ENCODE data around the gene KAT2B. TPM values are rescaled to one million over a fixed set of nuclear protein-coding genes. Genes with fewer than 3 reads are reported as not detected.

The KAT2B gene
- total and polyA plus RNA-seq, 2 of the 13 experiments (the other 11 are each of a cell fraction or from before 2014, with no cell fraction given): 0.97 to 1.7 TPM

DNA sequence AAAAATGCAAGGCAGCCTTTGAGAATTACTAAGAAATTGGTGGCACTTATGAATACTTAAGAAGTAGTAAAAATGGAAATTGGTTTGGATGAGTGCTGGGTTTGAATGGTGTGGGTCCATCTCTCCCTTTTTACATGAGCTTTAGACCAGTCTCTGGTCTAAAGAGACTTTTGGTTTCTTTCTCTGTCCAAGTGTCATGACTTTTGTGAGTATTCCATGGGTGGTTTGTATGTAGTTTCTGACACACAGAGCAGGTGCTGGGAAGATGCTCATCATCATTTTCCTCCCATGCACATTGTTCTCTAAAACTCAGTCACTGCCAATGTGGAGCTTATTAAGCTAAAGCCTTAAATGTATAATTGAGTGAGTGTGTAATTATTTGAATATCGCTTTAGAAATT, 63.5 kb downstream of the KAT2B start:
- no TSS peak for BruUV-seq (replicated peaks)
- ATAC-seq: no peak
- no peaks in the 10 kb centered on the region for H3K27me3 ChIP-seq (ENCODE audit: control insufficient read depth in 1 of 2, insufficient read depth in 2 of 2, low read length in 2 of 2)
- H4K20me1 ChIP-seq (ENCODE audit: insufficient read depth, low read length): no peaks in the 10 kb centered on the region
- 68% methylated on average over 1 of the region's 1 CpG for WGBS (ENCODE audit: low lambda C conversion rate)
- no peak overlapping the region for H3K4me3 ChIP-seq (replicated peaks in 1 of 3; ENCODE audit: insufficient read depth in 1 of 3, low read depth in 2 of 3, low read length in 3 of 3)
- TF ChIP-seq ZNF589 (CRISPR knock-in tag; conservative IDR thresholded peaks at IDR 0.05): no peak
- no peak for TF ChIP-seq FOSL1 (CRISPR knock-in tag; IDR thresholded peaks at IDR 0.05; ENCODE audit: borderline replicate concordance)
- TF ChIP-seq ZNF782 (CRISPR knock-in tag; IDR thresholded peaks at IDR 0.05; ENCODE audit: borderline replicate concordance): no peak
- no peak for TF ChIP-seq SPEN (CRISPR knock-in tag; IDR thresholded peaks at IDR 0.05; ENCODE audit: low read depth)
- no peak for TF ChIP-seq RAD51 (IDR thresholded peaks at IDR 0.05; ENCODE audit: borderline replicate concordance)
- H3K9ac ChIP-seq (ENCODE audit: insufficient read depth, low read depth, low read length): no peak overlapping the region
- FAIRE-seq: no peak
- DNase-seq (ENCODE audit: low spot score): no peak
- ChIA-PET CTCF (ENCODE audit: low intra/inter-chr PET ratio, low total read pairs) (no interaction called here), POLR2A (no interaction called here)
- no peak overlapping the region for H3K27ac ChIP-seq (ENCODE audit: extremely low read length, insufficient read depth, low read length)
- in situ Hi-C loops (cut with HindIII; ENCODE audit: extremely low pct_ligation_motif_present, low pct_unique_long_range_greater_than_20kb): no loop called here
- no peaks in the 10 kb centered on the region for H3K9me3 ChIP-seq (ENCODE audit: low read length)
- no peaks in the 10 kb centered on the region for H3K79me2 ChIP-seq (ENCODE audit: insufficient read depth, low read length)
- H3K4me2 ChIP-seq (ENCODE audit: low read depth, low read length): no peak overlapping the region
- no peaks in the 10 kb centered on the region for H3K36me3 ChIP-seq (replicated peaks in 1 of 2; ENCODE audit: control insufficient read depth in 1 of 2, insufficient read depth in 2 of 2, low read length in 2 of 2)
- intact Hi-C loops (cut with micrococcal nuclease; ENCODE audit: unreplicated experiment): no loop called here
- no peaks in the 10 kb centered on the region for H3K4me1 ChIP-seq (ENCODE audit: insufficient read depth, low read length)
- H2AFZ ChIP-seq (ENCODE audit: low read length): no peak overlapping the region

DNA sequence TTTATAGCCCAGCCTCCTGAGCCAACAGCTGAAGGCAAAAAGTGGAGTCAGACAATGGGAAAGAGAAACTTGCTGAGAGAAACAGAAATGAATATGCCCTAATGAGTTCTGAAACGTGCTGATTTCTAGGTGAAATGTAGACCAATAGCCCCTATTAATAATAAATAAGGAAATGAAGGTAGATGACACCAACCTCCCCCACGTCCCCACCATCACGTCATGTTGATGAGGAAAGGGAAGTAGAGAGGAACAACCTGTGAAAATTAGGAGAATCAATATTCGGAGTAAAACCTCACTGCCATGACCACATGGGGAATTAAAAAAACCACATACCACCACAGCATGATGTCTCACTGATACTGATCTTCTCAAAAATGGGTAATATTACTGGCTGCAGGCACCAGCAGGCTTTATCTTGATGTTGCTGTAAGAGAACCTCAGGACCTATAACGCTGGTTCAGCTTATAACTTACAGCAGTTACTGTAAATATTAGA, 64.0 kb downstream of the KAT2B start:
- CTCF ChIA-PET (ENCODE audit: low intra/inter-chr PET ratio, low total read pairs): no interaction called here
- intact Hi-C loops (cut with micrococcal nuclease; ENCODE audit: unreplicated experiment): no loop called here
- in situ Hi-C loops (cut with HindIII; ENCODE audit: extremely low pct_ligation_motif_present, low pct_unique_long_range_greater_than_20kb): no loop called here
- no peaks in the 10 kb centered on the region for H4K20me1 ChIP-seq (ENCODE audit: insufficient read depth, low read length)
- POLR2A ChIA-PET: no interaction called here
- H3K9ac ChIP-seq (ENCODE audit: insufficient read depth, low read depth, low read length): no peak overlapping the region
- ATAC-seq: no peak
- no peak overlapping the region for H3K4me3 ChIP-seq (replicated peaks in 1 of 3; ENCODE audit: insufficient read depth in 1 of 3, low read depth in 2 of 3, low read length in 3 of 3)
- H3K4me1 ChIP-seq (ENCODE audit: insufficient read depth, low read length): no peaks in the 10 kb centered on the region
- no peak for FAIRE-seq
- no TSS peak for BruUV-seq (replicated peaks)
- no peaks in the 10 kb centered on the region for H3K9me3 ChIP-seq (ENCODE audit: low read length)
- H3K27me3 ChIP-seq (ENCODE audit: control insufficient read depth in 1 of 2, insufficient read depth in 2 of 2, low read length in 2 of 2): no peaks in the 10 kb centered on the region
- H2AFZ ChIP-seq (ENCODE audit: low read length): no peak overlapping the region
- WGBS (ENCODE audit: low lambda C conversion rate): 66% methylated on average over 5 of the region's 5 CpGs
- no peak overlapping the region for H3K4me2 ChIP-seq (ENCODE audit: low read depth, low read length)
- H3K36me3 ChIP-seq (replicated peaks in 1 of 2; ENCODE audit: control insufficient read depth in 1 of 2, insufficient read depth in 2 of 2, low read length in 2 of 2): no peaks in the 10 kb centered on the region
- H3K79me2 ChIP-seq (ENCODE audit: insufficient read depth, low read length): no peaks in the 10 kb centered on the region
- DNase-seq (ENCODE audit: low spot score): no peak
- H3K27ac ChIP-seq (ENCODE audit: extremely low read length, insufficient read depth, low read length): no peak overlapping the region
- TF ChIP-seq ZMYM4 (CRISPR knock-in tag; IDR thresholded peaks at IDR 0.05) (no peak), FOXA1 (IDR thresholded peaks at IDR 0.05) (no peak), FOXA1 (CRISPR knock-in tag; IDR thresholded peaks at IDR 0.05) (no peak), ZNF614 (CRISPR knock-in tag; IDR thresholded peaks at IDR 0.05; ENCODE audit: borderline replicate concordance) (no peak), PAX8 (CRISPR knock-in tag; IDR thresholded peaks at IDR 0.05; ENCODE audit: borderline replicate concordance) (no peak), ZNF644 (CRISPR knock-in tag; IDR thresholded peaks at IDR 0.05; ENCODE audit: low read depth) (no peak), CEBPG (CRISPR knock-in tag; IDR thresholded peaks at IDR 0.05) (no peak), REL (CRISPR knock-in tag; conservative IDR thresholded peaks at IDR 0.05) (no peak), ATF1 (CRISPR knock-in tag; IDR thresholded peaks at IDR 0.05) (no peak), ZNF253 (CRISPR knock-in tag; IDR thresholded peaks at IDR 0.05; ENCODE audit: borderline replicate concordance) (no peak), GLMP (CRISPR knock-in tag; IDR thresholded peaks at IDR 0.05; ENCODE audit: borderline replicate concordance) (no peak), THAP7 (CRISPR knock-in tag; IDR thresholded peaks at IDR 0.05) (no peak)
- TF ChIP-seq, protein P1, sequence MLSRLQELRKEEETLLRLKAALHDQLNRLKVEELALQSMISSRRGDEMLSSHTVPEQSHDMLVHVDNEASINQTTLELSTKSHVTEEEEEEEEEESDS (CRISPR knock-in tag; IDR thresholded peaks at IDR 0.05; ENCODE audit: borderline replicate concordance): no peak
